ENCODE measurements around the gene ZC3HAV1L.

Gene ZC3HAV1L

DNA sequence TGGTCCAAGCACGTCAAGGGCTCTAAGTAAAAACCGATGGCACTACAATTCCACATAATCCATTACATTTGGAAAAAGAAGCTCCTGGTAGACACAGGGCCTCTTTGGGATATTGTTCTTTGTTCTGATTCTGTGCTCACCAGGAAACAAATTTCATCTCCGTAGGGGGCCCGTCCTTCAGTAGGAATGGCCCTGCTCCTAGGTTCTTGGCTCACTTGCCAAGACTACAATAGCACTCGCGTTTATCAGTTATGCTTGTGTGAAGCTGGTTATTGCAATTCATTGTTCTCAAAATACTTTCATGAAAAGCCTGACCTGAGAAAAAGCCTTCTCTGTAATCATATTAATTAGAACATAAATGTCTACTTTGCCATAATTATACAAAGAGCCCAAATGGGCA, 10.3 kb upstream of the ZC3HAV1L start:
- ATAC-seq: no peak
- TF ChIP-seq ESRRG (CRISPR knock-in tag; IDR thresholded peaks at IDR 0.05): no peak
- TF ChIP-seq, protein P1, sequence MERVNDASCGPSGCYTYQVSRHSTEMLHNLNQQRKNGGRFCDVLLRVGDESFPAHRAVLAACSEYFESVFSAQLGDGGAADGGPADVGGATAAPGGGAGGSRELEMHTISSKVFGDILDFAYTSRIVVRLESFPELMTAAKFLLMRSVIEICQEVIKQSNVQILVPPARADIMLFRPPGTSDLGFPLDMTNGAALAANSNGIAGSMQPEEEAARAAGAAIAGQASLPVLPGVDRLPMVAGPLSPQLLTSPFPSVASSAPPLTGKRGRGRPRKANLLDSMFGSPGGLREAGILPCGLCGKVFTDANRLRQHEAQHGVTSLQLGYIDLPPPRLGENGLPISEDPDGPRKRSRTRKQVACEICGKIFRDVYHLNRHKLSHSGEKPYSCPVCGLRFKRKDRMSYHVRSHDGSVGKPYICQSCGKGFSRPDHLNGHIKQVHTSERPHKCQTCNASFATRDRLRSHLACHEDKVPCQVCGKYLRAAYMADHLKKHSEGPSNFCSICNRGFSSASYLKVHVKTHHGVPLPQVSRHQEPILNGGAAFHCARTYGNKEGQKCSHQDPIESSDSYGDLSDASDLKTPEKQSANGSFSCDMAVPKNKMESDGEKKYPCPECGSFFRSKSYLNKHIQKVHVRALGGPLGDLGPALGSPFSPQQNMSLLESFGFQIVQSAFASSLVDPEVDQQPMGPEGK (CRISPR knock-in tag; IDR thresholded peaks at IDR 0.05; ENCODE audit: borderline replicate concordance): no peak
- TF ChIP-seq ZNF8 (CRISPR knock-in tag; IDR thresholded peaks at IDR 0.05): no peak
- no peak for TF ChIP-seq ZC3H10 (CRISPR knock-in tag; IDR thresholded peaks at IDR 0.05)
- TF ChIP-seq, protein P2, sequence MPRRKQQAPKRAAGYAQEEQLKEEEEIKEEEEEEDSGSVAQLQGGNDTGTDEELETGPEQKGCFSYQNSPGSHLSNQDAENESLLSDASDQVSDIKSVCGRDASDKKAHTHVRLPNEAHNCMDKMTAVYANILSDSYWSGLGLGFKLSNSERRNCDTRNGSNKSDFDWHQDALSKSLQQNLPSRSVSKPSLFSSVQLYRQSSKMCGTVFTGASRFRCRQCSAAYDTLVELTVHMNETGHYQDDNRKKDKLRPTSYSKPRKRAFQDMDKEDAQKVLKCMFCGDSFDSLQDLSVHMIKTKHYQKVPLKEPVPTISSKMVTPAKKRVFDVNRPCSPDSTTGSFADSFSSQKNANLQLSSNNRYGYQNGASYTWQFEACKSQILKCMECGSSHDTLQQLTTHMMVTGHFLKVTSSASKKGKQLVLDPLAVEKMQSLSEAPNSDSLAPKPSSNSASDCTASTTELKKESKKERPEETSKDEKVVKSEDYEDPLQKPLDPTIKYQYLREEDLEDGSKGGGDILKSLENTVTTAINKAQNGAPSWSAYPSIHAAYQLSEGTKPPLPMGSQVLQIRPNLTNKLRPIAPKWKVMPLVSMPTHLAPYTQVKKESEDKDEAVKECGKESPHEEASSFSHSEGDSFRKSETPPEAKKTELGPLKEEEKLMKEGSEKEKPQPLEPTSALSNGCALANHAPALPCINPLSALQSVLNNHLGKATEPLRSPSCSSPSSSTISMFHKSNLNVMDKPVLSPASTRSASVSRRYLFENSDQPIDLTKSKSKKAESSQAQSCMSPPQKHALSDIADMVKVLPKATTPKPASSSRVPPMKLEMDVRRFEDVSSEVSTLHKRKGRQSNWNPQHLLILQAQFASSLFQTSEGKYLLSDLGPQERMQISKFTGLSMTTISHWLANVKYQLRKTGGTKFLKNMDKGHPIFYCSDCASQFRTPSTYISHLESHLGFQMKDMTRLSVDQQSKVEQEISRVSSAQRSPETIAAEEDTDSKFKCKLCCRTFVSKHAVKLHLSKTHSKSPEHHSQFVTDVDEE (CRISPR knock-in tag; IDR thresholded peaks at IDR 0.05): no peak
- TF ChIP-seq GLIS3 (CRISPR knock-in tag; IDR thresholded peaks at IDR 0.05): no peak
- no peak for TF ChIP-seq ISL1 (CRISPR knock-in tag; IDR thresholded peaks at IDR 0.05)
- TF ChIP-seq ZNF70 (CRISPR knock-in tag; IDR thresholded peaks at IDR 0.05): no peak
- TF ChIP-seq SNAI2 (CRISPR knock-in tag; IDR thresholded peaks at IDR 0.05): no peak
- TF ChIP-seq, protein P3, sequence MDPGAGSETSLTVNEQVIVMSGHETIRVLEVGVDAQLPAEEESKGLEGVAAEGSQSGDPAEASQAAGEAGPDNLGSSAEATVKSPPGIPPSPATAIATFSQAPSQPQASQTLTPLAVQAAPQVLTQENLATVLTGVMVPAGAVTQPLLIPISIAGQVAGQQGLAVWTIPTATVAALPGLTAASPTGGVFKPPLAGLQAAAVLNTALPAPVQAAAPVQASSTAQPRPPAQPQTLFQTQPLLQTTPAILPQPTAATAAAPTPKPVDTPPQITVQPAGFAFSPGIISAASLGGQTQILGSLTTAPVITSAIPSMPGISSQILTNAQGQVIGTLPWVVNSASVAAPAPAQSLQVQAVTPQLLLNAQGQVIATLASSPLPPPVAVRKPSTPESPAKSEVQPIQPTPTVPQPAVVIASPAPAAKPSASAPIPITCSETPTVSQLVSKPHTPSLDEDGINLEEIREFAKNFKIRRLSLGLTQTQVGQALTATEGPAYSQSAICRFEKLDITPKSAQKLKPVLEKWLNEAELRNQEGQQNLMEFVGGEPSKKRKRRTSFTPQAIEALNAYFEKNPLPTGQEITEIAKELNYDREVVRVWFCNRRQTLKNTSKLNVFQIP (CRISPR knock-in tag; IDR thresholded peaks at IDR 0.05; ENCODE audit: borderline replicate concordance, low read depth): no peak
- no peak for TF ChIP-seq OSR1 (CRISPR knock-in tag; IDR thresholded peaks at IDR 0.05)
- TF ChIP-seq ZNF565 (CRISPR knock-in tag; conservative IDR thresholded peaks at IDR 0.05; ENCODE audit: low read depth): no peak
- TF ChIP-seq TCF4 (CRISPR knock-in tag; IDR thresholded peaks at IDR 0.05; ENCODE audit: borderline replicate concordance): no peak
- TF ChIP-seq ZFP30 (CRISPR knock-in tag; IDR thresholded peaks at IDR 0.05): no peak
- no peak for TF ChIP-seq RARB (CRISPR knock-in tag; IDR thresholded peaks at IDR 0.05)
- TF ChIP-seq, protein P4, sequence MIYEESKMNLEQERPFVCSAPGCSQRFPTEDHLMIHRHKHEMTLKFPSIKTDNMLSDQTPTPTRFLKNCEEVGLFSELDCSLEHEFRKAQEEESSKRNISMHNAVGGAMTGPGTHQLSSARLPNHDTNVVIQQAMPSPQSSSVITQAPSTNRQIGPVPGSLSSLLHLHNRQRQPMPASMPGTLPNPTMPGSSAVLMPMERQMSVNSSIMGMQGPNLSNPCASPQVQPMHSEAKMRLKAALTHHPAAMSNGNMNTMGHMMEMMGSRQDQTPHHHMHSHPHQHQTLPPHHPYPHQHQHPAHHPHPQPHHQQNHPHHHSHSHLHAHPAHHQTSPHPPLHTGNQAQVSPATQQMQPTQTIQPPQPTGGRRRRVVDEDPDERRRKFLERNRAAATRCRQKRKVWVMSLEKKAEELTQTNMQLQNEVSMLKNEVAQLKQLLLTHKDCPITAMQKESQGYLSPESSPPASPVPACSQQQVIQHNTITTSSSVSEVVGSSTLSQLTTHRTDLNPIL (CRISPR knock-in tag; IDR thresholded peaks at IDR 0.05; ENCODE audit: low read depth): no peak

DNA sequence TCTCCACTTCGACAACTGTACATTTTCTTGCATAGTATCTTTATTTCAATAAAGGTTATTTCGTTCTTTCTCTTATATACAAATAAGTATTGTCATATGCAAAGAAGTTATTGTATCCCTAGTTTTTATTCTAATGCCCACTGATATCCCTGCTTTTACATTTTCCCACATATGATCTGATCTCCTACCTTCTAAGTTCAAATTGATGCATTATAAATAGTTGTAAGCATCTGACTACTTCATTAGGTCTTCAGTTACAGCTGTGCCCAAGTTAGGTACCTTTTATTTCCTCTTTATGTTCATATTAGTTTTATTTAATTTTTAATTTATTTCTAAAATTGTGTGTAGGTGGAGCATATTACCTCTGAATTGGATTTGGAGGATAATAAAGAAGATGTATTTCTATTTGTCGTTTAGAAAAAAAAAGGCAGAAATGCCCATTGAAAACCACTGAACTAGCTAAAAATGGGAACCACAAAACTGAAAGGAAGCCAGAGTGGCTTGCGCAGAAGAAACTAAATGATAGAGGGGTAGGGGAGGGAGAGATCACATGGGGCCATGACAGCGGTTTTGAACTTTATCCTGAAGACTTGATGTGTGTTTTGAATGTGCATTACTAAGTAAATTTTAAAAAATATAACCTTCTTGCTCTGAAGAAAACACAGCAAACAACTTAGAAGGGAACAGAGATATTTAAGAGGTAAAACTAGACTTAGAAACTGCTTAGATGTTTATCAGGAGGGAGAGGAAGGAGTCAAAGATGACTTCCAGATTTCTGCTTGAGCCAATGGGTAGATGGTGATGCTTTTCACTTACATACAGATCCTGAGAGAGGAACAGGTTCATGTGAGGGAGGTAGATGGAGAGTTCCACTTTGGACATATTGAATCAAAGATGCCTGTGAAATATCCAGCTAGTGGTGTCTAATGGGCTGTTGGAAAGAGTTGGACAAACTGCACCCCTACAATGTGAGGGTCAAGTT, 9.3 kb upstream of the ZC3HAV1L start:
- ATAC-seq: no peak
- no peak for TF ChIP-seq CSDC2 (CRISPR knock-in tag; IDR thresholded peaks at IDR 0.05)
- TF ChIP-seq, protein P3 (CRISPR knock-in tag; IDR thresholded peaks at IDR 0.05; ENCODE audit: borderline replicate concordance, low read depth): no peak
- TF ChIP-seq, protein P4 (CRISPR knock-in tag; IDR thresholded peaks at IDR 0.05; ENCODE audit: low read depth): no peak
- no peak for TF ChIP-seq ARNTL (CRISPR knock-in tag; IDR thresholded peaks at IDR 0.05; ENCODE audit: borderline replicate concordance, low read depth)
- no peak for TF ChIP-seq ZC3H10 (CRISPR knock-in tag; IDR thresholded peaks at IDR 0.05)
- TF ChIP-seq ESRRG (CRISPR knock-in tag; IDR thresholded peaks at IDR 0.05): no peak
- TF ChIP-seq ZNF70 (CRISPR knock-in tag; IDR thresholded peaks at IDR 0.05): no peak
- no peak for TF ChIP-seq GLIS3 (CRISPR knock-in tag; IDR thresholded peaks at IDR 0.05)
- TF ChIP-seq ZNF8 (CRISPR knock-in tag; IDR thresholded peaks at IDR 0.05): no peak
- TF ChIP-seq, protein P5, sequence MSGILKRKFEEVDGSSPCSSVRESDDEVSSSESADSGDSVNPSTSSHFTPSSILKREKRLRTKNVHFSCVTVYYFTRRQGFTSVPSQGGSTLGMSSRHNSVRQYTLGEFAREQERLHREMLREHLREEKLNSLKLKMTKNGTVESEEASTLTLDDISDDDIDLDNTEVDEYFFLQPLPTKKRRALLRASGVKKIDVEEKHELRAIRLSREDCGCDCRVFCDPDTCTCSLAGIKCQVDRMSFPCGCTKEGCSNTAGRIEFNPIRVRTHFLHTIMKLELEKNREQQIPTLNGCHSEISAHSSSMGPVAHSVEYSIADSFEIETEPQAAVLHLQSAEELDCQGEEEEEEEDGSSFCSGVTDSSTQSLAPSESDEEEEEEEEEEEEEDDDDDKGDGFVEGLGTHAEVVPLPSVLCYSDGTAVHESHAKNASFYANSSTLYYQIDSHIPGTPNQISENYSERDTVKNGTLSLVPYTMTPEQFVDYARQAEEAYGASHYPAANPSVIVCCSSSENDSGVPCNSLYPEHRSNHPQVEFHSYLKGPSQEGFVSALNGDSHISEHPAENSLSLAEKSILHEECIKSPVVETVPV (CRISPR knock-in tag; IDR thresholded peaks at IDR 0.05): no peak
- TF ChIP-seq TCF4 (CRISPR knock-in tag; IDR thresholded peaks at IDR 0.05; ENCODE audit: borderline replicate concordance): no peak
- no peak for TF ChIP-seq TOX (CRISPR knock-in tag; IDR thresholded peaks at IDR 0.05; ENCODE audit: borderline replicate concordance)
